Neuron (in vitro differentiated cells): Measurements from ENCODE around the gene PSMD8.

ENCODE experiments used
- H2AFZ ChIP-seq: one replicate; pipeline ENCODE4 v1.6.1; 2013; ENCODE audit warnings: low read depth, mild to moderate bottlenecking, inconsistent platforms, low read length, moderate library complexity
- H3K27me3 ChIP-seq: one replicate; pipeline ENCODE4 v1.6.1; 2013; ENCODE audit warnings: low read length; ENCODE audit not compliant: insufficient read depth
- H3K36me3 ChIP-seq: one replicate; pipeline ENCODE4 v1.6.1; 2013; ENCODE audit warnings: low read length; ENCODE audit not compliant: insufficient read depth
- H3K4me1 ChIP-seq: one replicate; pipeline ENCODE4 v1.6.1; 2013; ENCODE audit warnings: low read length; ENCODE audit not compliant: insufficient read depth
- H3K4me3 ChIP-seq: 2 replicates; pipeline ENCODE4 v1.5.1; 2013; ENCODE audit warnings: mild to moderate bottlenecking, low read length, moderate library complexity
- H3K9me3 ChIP-seq: one replicate; pipeline ENCODE4 v1.6.1; 2013; ENCODE audit warnings: low read length

Gene PSMD8

GRCh38 chr19:38370299-38370698 is 4.1 kb upstream of the PSMD8 start:
- H3K36me3 ChIP-seq, result no peaks in the 10 kb centered on the region
- H3K4me1 ChIP-seq, result peaks cover 3% of the 10 kb centered on the region
- no peaks in the 10 kb centered on the region for H3K27me3 ChIP-seq
- no peak overlapping the region for H2AFZ ChIP-seq
- no peaks in the 10 kb centered on the region for H3K9me3 ChIP-seq
- no peak overlapping the region for H3K4me3 ChIP-seq

DNA sequence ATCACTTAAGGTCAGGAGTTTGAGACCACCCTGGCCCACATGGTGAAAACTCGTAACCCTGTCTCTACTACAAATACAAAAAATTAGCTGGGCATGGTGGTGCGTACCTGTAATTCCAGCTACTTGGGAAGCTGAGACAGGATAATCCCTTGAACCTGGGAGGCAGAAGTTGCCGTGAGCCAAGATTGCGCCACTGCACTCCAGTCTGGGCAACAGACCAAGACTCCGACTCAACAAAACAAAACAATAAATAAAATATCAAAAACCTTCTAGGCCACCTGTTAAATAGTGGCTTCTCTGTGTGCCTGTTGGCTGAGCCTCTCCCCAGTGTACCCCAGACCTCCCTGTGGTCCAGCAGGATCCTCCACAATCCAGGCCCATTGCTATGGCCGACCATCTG is 3.3 kb upstream of the PSMD8 start:
- H3K27me3 ChIP-seq, result no peaks in the 10 kb centered on the region
- H3K36me3 ChIP-seq, result peaks cover under 1% of the 10 kb centered on the region
- H3K4me1 ChIP-seq, result peaks cover 11% of the 10 kb centered on the region

DNA sequence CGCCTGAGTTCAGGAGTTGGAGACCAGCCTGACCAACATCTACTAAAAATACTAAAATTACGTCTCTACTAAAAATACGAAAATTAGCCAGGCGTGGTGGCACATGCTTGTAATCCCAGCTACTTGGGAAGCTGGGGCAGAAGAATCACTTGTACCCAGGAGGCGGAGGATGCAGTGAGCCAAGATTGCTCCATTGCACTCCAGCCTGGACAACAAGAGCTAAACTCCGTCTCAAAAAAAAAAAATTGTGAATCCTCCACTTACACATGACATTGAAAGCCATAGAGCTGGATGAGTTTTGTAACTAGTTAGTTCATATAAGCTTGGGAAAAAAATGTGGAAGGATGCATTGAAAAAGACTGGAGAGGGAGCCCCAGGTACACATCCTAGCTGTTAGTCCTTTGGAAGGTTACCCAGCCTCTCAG is 452 bp upstream of the PSMD8 start:
- H2AFZ ChIP-seq, result peak overlapping the region; percentile 97
- H3K27me3 ChIP-seq, result no peaks in the 10 kb centered on the region
- H3K4me1 ChIP-seq, result peaks cover 14% of the 10 kb centered on the region
- H3K9me3 ChIP-seq, result no peaks in the 10 kb centered on the region
- H3K36me3 ChIP-seq, result peaks cover 15% of the 10 kb centered on the region
- H3K4me3 ChIP-seq, result peak overlapping the region; percentile 57

More for the DNA sequence above, 3.3 kb upstream of the PSMD8 start:
- no peaks in the 10 kb centered on the region for H3K9me3 ChIP-seq
- no peak overlapping the region for H3K4me3 ChIP-seq
- H2AFZ ChIP-seq, result no peak overlapping the region

- Histone ChIP-seq H3K27me3 (no peaks in the 10 kb centered on the region), H3K9me3 (no peaks in the 10 kb centered on the region), H3K36me3 (peaks cover 19% of the 10 kb centered on the region), H3K4me1 (peaks cover 14% of the 10 kb centered on the region), H2AFZ (peak overlapping the region; percentile 11), H3K4me3 (peak overlapping the region; percentile 84)
Observed at GRCh38 chr19:38375098-38375493, 725 bp downstream of the PSMD8 start.

DNA sequence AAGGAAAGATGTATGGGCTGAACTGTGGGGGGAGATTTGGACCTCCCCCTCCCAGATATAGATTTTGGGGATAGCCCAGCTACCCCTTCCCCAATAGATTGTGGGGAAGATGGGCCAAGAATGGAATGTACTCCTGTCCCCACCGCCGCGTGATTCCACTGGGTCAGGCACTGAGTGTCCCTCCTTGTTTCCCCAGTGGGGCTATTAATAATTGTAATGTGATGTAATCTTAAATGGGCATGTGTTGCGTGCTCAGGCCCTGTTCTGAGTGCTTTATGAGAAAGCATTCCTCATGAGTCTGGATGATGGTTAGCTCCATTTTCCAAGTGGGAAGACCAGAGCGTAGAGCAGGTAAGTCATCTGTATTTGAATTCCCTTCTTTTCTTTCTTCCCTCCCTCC is 1.4 kb downstream of the PSMD8 start:
- H3K9me3 ChIP-seq, result no peaks in the 10 kb centered on the region
- peaks cover 25% of the 10 kb centered on the region for H3K36me3 ChIP-seq
- H2AFZ ChIP-seq, result no peak overlapping the region
- H3K4me1 ChIP-seq, result peaks cover 14% of the 10 kb centered on the region
- H3K27me3 ChIP-seq, result no peaks in the 10 kb centered on the region
- H3K4me3 ChIP-seq, result peak overlapping the region; percentile 84

DNA sequence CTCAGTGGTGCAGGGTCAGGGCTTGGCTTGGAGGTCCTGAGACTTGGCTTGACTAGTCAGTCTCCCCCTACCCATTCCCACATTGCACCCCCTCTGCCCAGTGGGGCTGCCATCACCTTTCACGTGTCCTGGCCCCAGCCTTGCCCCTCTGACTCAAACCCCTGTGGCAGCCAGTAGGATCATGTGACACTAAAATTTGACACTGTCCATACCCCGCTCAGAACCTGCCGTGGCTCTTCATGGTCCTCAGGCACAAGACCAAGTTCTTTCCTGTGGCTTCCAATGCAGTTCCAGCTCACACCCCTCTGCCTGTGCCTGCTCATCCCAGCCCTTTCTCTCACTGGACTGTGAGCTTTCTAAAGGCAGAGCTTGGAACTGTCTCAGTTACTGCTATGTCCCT is 2.2 kb downstream of the PSMD8 start:
- Histone ChIP-seq H3K4me1 (peaks cover 14% of the 10 kb centered on the region), H3K9me3 (no peaks in the 10 kb centered on the region), H3K27me3 (no peaks in the 10 kb centered on the region), H3K36me3 (peaks cover 34% of the 10 kb centered on the region), H3K4me3 (no peak overlapping the region), H2AFZ (no peak overlapping the region)

GRCh38 chr19:38377052-38377451 is 2.7 kb downstream of the PSMD8 start:
- H2AFZ ChIP-seq, result no peak overlapping the region
- H3K4me3 ChIP-seq, result no peak overlapping the region
- H3K36me3 ChIP-seq, result peaks cover 38% of the 10 kb centered on the region
- no peaks in the 10 kb centered on the region for H3K9me3 ChIP-seq
- no peaks in the 10 kb centered on the region for H3K27me3 ChIP-seq
- peaks cover 14% of the 10 kb centered on the region for H3K4me1 ChIP-seq

GRCh38 chr19:38378866-38379265 is 4.5 kb downstream of the PSMD8 start:
- Histone ChIP-seq H3K4me3 (no peak overlapping the region), H3K4me1 (peaks cover 14% of the 10 kb centered on the region), H3K36me3 (peaks cover 54% of the 10 kb centered on the region), H3K9me3 (no peaks in the 10 kb centered on the region), H3K27me3 (no peaks in the 10 kb centered on the region), H2AFZ (no peak overlapping the region)

GRCh38 chr19:38381138-38381537 is 6.8 kb downstream of the PSMD8 start:
- no peak overlapping the region for H2AFZ ChIP-seq
- H3K9me3 ChIP-seq, result no peaks in the 10 kb centered on the region
- peaks cover 65% of the 10 kb centered on the region for H3K36me3 ChIP-seq
- no peak overlapping the region for H3K4me3 ChIP-seq
- no peaks in the 10 kb centered on the region for H3K27me3 ChIP-seq
- H3K4me1 ChIP-seq, result peaks cover 2% of the 10 kb centered on the region

GRCh38 chr19:38383184-38383583 is 8.8 kb downstream of the PSMD8 start:
- no peaks in the 10 kb centered on the region for H3K4me1 ChIP-seq
- no peak overlapping the region for H3K4me3 ChIP-seq
- H3K36me3 ChIP-seq, result peaks cover 55% of the 10 kb centered on the region
- no peaks in the 10 kb centered on the region for H3K9me3 ChIP-seq
- H2AFZ ChIP-seq, result no peak overlapping the region
- no peaks in the 10 kb centered on the region for H3K27me3 ChIP-seq

- H3K4me3 ChIP-seq, result no peak overlapping the region
- H3K9me3 ChIP-seq, result no peaks in the 10 kb centered on the region
- H3K36me3 ChIP-seq, result peaks cover 55% of the 10 kb centered on the region
- no peaks in the 10 kb centered on the region for H3K4me1 ChIP-seq
- H3K27me3 ChIP-seq, result no peaks in the 10 kb centered on the region
- H2AFZ ChIP-seq, result no peak overlapping the region
Observed at GRCh38 chr19:38383743-38384142, 9.4 kb downstream of the PSMD8 start.

DNA sequence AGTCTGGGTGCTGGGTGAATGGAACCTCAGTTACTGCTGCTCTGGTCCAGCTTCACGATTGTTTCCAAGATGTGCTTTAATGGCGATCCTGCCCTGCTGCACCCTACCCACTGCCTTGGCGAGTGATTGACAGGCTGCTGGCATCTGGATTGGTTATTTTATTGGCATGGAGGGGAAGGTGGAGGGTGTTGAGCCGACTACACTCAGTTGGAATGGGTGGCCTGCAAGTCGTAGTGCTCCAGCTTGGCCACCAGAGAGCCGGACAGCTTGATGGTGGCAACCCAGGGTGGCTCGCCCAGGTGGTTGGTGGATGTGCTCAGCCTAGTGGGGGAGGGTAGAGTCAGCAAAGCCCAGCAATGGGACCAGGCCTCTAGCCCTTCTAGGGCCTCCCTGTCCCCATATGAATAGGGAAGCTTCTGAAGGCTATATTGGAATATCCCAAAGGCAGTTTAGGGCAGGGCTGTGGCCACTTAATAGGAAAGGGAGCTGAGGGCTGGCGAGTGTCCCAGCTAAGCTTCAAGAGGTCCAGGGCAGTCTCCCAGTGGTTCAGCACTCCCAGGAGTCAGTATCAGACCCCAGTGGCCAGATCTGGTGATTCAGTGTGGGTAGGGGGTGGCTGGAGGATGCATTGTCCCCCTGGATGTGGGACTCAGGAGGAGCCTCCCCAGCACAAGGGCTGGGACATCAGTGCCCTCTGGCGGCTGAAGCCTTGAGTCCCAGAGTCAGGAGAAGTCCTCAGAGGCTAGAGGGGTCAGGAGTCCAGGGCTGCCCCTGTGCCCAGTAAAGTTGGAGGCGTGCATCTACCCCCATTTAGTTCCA is 10.0 kb downstream of the PSMD8 start:
- peaks cover under 1% of the 10 kb centered on the region for H3K4me1 ChIP-seq
- no peaks in the 10 kb centered on the region for H3K27me3 ChIP-seq
- no peak overlapping the region for H3K4me3 ChIP-seq
- peaks cover 54% of the 10 kb centered on the region for H3K36me3 ChIP-seq
- H3K9me3 ChIP-seq, result no peaks in the 10 kb centered on the region
- no peak overlapping the region for H2AFZ ChIP-seq

DNA sequence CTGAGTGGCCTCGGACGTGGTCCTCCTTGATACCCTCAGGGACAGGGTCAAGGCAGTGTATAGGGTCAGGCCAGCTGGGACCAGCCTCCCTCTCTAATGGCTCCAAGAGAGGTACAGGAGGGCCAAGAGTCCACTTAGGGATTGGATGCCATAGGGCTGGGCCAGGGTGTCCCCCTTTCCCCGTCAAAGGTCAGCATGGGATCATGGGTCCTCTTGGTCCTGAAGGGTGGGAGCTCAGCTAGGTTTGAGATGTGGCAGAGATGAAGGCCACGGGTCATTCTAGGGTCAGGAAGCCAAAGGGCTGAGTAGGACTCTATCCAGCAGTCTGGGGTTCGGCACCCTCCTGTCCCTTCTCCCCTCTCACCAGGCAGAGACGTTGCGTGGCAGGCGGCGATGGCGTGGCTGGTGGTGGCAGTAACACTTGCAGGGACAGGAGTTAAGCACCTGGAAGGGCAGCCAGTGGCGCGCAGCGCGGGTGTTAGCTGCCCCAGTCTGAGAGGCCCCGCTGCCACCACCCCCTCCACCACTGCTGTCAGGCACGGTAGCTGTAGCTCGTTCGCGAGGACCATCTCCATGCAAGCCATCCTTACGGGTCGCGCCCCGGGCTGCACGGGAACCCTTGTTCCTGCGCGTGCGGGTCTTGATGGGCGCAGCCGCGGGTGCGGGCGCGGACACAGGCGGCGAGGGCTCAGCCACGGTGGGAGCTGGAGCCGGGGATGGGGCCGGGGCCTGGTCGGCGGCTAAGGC is 10.9 kb downstream of the PSMD8 start:
- peaks cover 2% of the 10 kb centered on the region for H3K4me1 ChIP-seq
- peaks cover 50% of the 10 kb centered on the region for H3K36me3 ChIP-seq
- no peak overlapping the region for H2AFZ ChIP-seq
- H3K9me3 ChIP-seq, result no peaks in the 10 kb centered on the region
- H3K27me3 ChIP-seq, result no peaks in the 10 kb centered on the region
- H3K4me3 ChIP-seq, result no peak overlapping the region
